GM23338 (cell line): ENCODE results near the gene GJB3. TPM values are rescaled to one million over a fixed set of nuclear protein-coding genes. Genes with fewer than 3 reads are reported as not detected.
A peak's percentile ranks its signal among the peaks of the same experiment; 100 is the strongest.

Experiments used
- ATAC-seq: fragments of 200-7000 bp; cut with Tn5 transposase; 3 replicates; pipeline ENCODE4 v1.9.1; 2020
- DNase-seq: peaks from one replicate; pipeline ENCODE4 v3.0.0-alpha.2; 2015; ENCODE audit warnings: low spot score
- H2AFZ ChIP-seq: fragments of 200-600 bp; sonication (generic); 2 replicates; pipeline ENCODE4 v1.8.0; 2016; ENCODE audit warnings: antibody characterized with exemption, mild to moderate bottlenecking, moderate library complexity
- H3F3A ChIP-seq: fragments of 200-600 bp; sonication (generic); replicated peaks from 2 replicates; pipeline ENCODE4 v1.8.0; 2017; ENCODE audit warnings: antibody characterized with exemption, mixed run types, low read depth
- H3K27ac ChIP-seq: fragments of 200-600 bp; sonication (generic); 2 replicates; pipeline ENCODE4 v1.6.1; 2016; ENCODE audit warnings: low read depth
- H3K27me3 ChIP-seq: fragments of 200-600 bp; sonication (generic); 2 replicates; pipeline ENCODE4 v1.8.0; 2016; ENCODE audit warnings: mild to moderate bottlenecking, mixed run types, moderate library complexity; ENCODE audit not compliant: insufficient read depth
- H3K36me3 ChIP-seq: fragments of 200-600 bp; sonication (generic); 2 replicates; pipeline ENCODE4 v1.8.0; 2016; ENCODE audit warnings: mild to moderate bottlenecking; ENCODE audit not compliant: insufficient read depth
- H3K4me1 ChIP-seq: fragments of 200-600 bp; sonication (generic); 2 replicates; pipeline ENCODE4 v1.8.0; 2016; ENCODE audit warnings: mild to moderate bottlenecking, moderate library complexity; ENCODE audit not compliant: insufficient read depth
- H3K4me2 ChIP-seq: fragments of 200-600 bp; sonication (generic); 2 replicates; pipeline ENCODE4 v1.7.1; 2017; ENCODE audit warnings: mixed run types
- H3K4me3 ChIP-seq: fragments of 200-600 bp; sonication (generic); 2 replicates; pipeline ENCODE4 v1.6.1; 2016; ENCODE audit warnings: mixed run types
- H3K79me2 ChIP-seq: fragments of 200-600 bp; sonication (generic); replicated peaks from 2 replicates; pipeline ENCODE4 v1.8.0; 2017; ENCODE audit warnings: mild to moderate bottlenecking; ENCODE audit not compliant: insufficient read depth
- H3K9me2 ChIP-seq: fragments of 200-600 bp; sonication (generic); 2 replicates; pipeline ENCODE4 v1.8.0; 2017; ENCODE audit not compliant: insufficient read depth
- H4K20me1 ChIP-seq: fragments of 200-600 bp; sonication (generic); replicated peaks from 2 replicates; pipeline ENCODE4 v1.8.0; 2017; ENCODE audit warnings: mild to moderate bottlenecking; ENCODE audit not compliant: insufficient read depth
- H3K27ac Mint-ChIP-seq: 2 replicates; pipeline ENCODE4 v1.8.0; 2020; ENCODE audit warnings: inconsistent platforms, mild to moderate bottlenecking, moderate library complexity, mixed read lengths
- H3K27me3 Mint-ChIP-seq: 3 replicates; pipeline ENCODE4 v1.8.0; 2022; ENCODE audit warnings: low read depth, mild to moderate bottlenecking, moderate library complexity, mixed read lengths, inconsistent platforms; ENCODE audit not compliant: insufficient read depth, poor library complexity
- H3K36me3 Mint-ChIP-seq: 3 replicates; pipeline ENCODE4 v1.8.0; 2021; ENCODE audit warnings: low read depth, mild to moderate bottlenecking, inconsistent platforms, moderate library complexity, mixed read lengths
- H3K4me1 Mint-ChIP-seq: 3 replicates; pipeline ENCODE4 v1.8.0; 2020; ENCODE audit warnings: mild to moderate bottlenecking, inconsistent platforms, mixed read lengths
- H3K4me3 Mint-ChIP-seq: 3 replicates; pipeline ENCODE4 v1.8.0; 2021; ENCODE audit warnings: moderate library complexity, mild to moderate bottlenecking, inconsistent platforms, mixed read lengths
- H3K9me3 Mint-ChIP-seq: 3 replicates; pipeline ENCODE4 v1.8.0; 2020; ENCODE audit warnings: moderate library complexity, mild to moderate bottlenecking, inconsistent platforms, mixed read lengths
- CREB1 ChIP-seq: fragments of 250-450 bp; sonication (Bioruptor Pico); IDR thresholded peaks from 2 replicates; pipeline ENCODE4 v1.5.0; 2020; ENCODE audit warnings: low read depth, mild to moderate bottlenecking, moderate library complexity
- EZH2 ChIP-seq: fragments of 200-600 bp; sonication (generic); IDR thresholded peaks from one replicate; pipeline ENCODE4 v1.8.0; 2017; ENCODE audit warnings: antibody characterized with exemption, mild to moderate bottlenecking, low read depth; ENCODE audit not compliant: unreplicated experiment
- EZH2phosphoT487 ChIP-seq: fragments of 200-600 bp; sonication (generic); IDR thresholded peaks from one replicate; pipeline ENCODE4 v1.8.1; 2018; ENCODE audit warnings: antibody characterized with exemption; ENCODE audit not compliant: unreplicated experiment
- JUNB ChIP-seq: IDR thresholded peaks from one replicate; pipeline ENCODE4 v1.6.1; 2016; ENCODE audit warnings: antibody characterized with exemption; ENCODE audit not compliant: unreplicated experiment
- NANOG ChIP-seq: IDR thresholded peaks from 2 replicates; pipeline ENCODE4 v1.6.1; 2016; ENCODE audit warnings: antibody characterized with exemption, borderline replicate concordance
- POLR2AphosphoS5 ChIP-seq: IDR thresholded peaks from 2 replicates; pipeline ENCODE4 v1.6.1; 2016; ENCODE audit warnings: antibody characterized with exemption, low read depth
- STAT1 ChIP-seq: IDR thresholded peaks from one replicate; pipeline ENCODE4 v1.6.1; 2016; ENCODE audit warnings: antibody characterized with exemption; ENCODE audit not compliant: unreplicated experiment
- ZNF114 ChIP-seq: fragments of 250-450 bp; sonication (Bioruptor Pico); IDR thresholded peaks from 2 replicates; pipeline ENCODE4 v1.5.0; 2020; ENCODE audit warnings: mild to moderate bottlenecking, moderate library complexity
- ZNF331 ChIP-seq: fragments of 250-450 bp; sonication (Bioruptor Pico); IDR thresholded peaks from 2 replicates; pipeline ENCODE4 v1.5.0; 2020; ENCODE audit warnings: low read depth, mild to moderate bottlenecking, moderate library complexity
- polyA plus RNA-seq: library from polyadenylated mRNA; unstranded; fragments of >200 nt; fragmentation: Nextera tagmentation; extraction: Ambion mirVana; gene quantifications from 2 replicates; pipeline ENCODE4 v1.2.1, GENCODE V29; 2016
- total RNA-seq: library from RNA; depleted of rRNA; stranded (reverse); fragments of >200 nt; shearing (Covaris generic); gene quantifications from 2 replicates; pipeline ENCODE4 v1.2.3, GENCODE V29; 2014
- TF ChIP-seq, protein P1 (sequence below), 2 experiments: fragments of 200-600 bp in 1 of 2; sonication (generic) in 1 of 2; conservative IDR thresholded peaks; 2 replicates each; pipeline versions ENCODE4 v1.5.1 to v1.6.1; 2016 to 2017; ENCODE audit warnings: antibody characterized with exemption in 2 of 2, low read depth in 2 of 2, mild to moderate bottlenecking in 2 of 2, moderate library complexity in 1 of 2
- TF ChIP-seq, protein P2 (sequence below): IDR thresholded peaks from one replicate; pipeline ENCODE4 v1.6.1; 2018; ENCODE audit warnings: antibody characterized with exemption; ENCODE audit not compliant: unreplicated experiment
- TF ChIP-seq, protein P3 (sequence below): IDR thresholded peaks from 2 replicates; pipeline ENCODE4 v1.6.1; 2016; ENCODE audit warnings: antibody characterized with exemption
- TF ChIP-seq, protein P4 (sequence below): fragments of 250-450 bp; sonication (Bioruptor Pico); IDR thresholded peaks from 2 replicates; pipeline ENCODE4 v1.5.0; 2020; ENCODE audit warnings: mild to moderate bottlenecking, moderate library complexity

GJB3 gene
- total and polyA plus RNA-seq, 2 experiments from 2014 or later: 0.26 to 0.31 TPM

DNA sequence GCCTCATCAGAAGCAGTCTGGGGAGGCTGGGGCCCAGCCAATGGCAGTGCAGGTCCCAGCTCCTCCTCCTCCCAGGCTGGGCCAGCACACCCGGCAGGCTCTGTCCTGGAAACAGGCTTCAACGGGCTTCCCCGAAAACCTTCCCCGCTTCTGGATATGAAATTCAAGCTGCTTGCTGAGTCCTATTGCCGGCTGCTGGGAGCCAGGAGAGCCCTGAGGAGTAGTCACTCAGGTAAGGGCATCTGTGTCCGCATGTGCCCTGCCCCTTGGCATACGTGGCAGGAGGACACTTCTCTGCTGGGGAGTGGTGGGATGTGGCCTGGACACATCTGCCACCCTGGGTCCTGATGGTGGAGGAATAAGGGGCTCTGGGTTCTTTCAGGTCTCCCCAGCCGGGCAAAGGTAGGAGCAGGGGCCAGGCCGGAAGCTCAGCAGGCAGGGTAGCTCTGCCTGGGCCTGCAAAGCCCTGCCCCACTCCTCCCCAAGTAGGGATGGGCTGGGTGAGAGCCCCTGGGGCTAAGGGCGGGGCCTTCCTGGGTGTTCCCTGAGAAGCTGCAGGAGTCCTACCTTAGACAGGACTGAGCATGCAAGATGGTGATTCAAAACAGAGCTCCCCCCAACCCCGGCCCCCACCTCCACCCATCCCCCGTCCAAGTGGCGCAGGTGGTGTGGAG is 25.9 kb upstream of the GJB3 start, which contains the start of gene GJB5:
GJB5 (plus strand) TSS at position 84 of the 674 bp plus-strand sequence. CDS start 2,284 bp downstream, outside the sequence.
- H3K27ac ChIP-seq: no peak within 1 kb of the TSS
- H3K27ac Mint-ChIP-seq: no peak within 1 kb of the TSS
- no peaks in the 10 kb centered on the region for H3K27me3 ChIP-seq
- no peak within 1 kb of the TSS for H3K4me3 ChIP-seq
- peak; percentile 27 for DNase-seq
- H3K36me3 ChIP-seq: no peaks in the 10 kb centered on the region
- peak within 1 kb of the TSS; percentile 90 for H2AFZ ChIP-seq
- H3F3A ChIP-seq: no peaks in the 10 kb centered on the region
- H3K9me2 ChIP-seq: 0 out of 2 replicates have a peak, but pooled peaks cover 4% of the 10 kb centered on the region
- H3K36me3 Mint-ChIP-seq: no peaks in the 10 kb centered on the region
- no peak within 1 kb of the TSS for H3K4me3 Mint-ChIP-seq
- H3K4me1 ChIP-seq: no peaks in the 10 kb centered on the region; the same call in 1 of the 2 replicates
- no peaks in the 10 kb centered on the region for H4K20me1 ChIP-seq
- H3K4me2 ChIP-seq: no peak within 1 kb of the TSS
- H3K9me3 Mint-ChIP-seq: no peaks in the 10 kb centered on the region
- TF ChIP-seq ZNF331 (CRISPR knock-in tag): no peak
- TF ChIP-seq JUNB: no peak
- no peak for TF ChIP-seq ZNF114 (CRISPR knock-in tag)
- no peak for TF ChIP-seq NANOG
- TF ChIP-seq, protein P1, sequence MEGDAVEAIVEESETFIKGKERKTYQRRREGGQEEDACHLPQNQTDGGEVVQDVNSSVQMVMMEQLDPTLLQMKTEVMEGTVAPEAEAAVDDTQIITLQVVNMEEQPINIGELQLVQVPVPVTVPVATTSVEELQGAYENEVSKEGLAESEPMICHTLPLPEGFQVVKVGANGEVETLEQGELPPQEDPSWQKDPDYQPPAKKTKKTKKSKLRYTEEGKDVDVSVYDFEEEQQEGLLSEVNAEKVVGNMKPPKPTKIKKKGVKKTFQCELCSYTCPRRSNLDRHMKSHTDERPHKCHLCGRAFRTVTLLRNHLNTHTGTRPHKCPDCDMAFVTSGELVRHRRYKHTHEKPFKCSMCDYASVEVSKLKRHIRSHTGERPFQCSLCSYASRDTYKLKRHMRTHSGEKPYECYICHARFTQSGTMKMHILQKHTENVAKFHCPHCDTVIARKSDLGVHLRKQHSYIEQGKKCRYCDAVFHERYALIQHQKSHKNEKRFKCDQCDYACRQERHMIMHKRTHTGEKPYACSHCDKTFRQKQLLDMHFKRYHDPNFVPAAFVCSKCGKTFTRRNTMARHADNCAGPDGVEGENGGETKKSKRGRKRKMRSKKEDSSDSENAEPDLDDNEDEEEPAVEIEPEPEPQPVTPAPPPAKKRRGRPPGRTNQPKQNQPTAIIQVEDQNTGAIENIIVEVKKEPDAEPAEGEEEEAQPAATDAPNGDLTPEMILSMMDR (conservative IDR thresholded peaks at IDR 0.05; ENCODE audit: low read depth in 2 of 2): no peak
- TF ChIP-seq, protein P2, sequence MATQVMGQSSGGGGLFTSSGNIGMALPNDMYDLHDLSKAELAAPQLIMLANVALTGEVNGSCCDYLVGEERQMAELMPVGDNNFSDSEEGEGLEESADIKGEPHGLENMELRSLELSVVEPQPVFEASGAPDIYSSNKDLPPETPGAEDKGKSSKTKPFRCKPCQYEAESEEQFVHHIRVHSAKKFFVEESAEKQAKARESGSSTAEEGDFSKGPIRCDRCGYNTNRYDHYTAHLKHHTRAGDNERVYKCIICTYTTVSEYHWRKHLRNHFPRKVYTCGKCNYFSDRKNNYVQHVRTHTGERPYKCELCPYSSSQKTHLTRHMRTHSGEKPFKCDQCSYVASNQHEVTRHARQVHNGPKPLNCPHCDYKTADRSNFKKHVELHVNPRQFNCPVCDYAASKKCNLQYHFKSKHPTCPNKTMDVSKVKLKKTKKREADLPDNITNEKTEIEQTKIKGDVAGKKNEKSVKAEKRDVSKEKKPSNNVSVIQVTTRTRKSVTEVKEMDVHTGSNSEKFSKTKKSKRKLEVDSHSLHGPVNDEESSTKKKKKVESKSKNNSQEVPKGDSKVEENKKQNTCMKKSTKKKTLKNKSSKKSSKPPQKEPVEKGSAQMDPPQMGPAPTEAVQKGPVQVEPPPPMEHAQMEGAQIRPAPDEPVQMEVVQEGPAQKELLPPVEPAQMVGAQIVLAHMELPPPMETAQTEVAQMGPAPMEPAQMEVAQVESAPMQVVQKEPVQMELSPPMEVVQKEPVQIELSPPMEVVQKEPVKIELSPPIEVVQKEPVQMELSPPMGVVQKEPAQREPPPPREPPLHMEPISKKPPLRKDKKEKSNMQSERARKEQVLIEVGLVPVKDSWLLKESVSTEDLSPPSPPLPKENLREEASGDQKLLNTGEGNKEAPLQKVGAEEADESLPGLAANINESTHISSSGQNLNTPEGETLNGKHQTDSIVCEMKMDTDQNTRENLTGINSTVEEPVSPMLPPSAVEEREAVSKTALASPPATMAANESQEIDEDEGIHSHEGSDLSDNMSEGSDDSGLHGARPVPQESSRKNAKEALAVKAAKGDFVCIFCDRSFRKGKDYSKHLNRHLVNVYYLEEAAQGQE: no peak
- TF ChIP-seq, protein P3, sequence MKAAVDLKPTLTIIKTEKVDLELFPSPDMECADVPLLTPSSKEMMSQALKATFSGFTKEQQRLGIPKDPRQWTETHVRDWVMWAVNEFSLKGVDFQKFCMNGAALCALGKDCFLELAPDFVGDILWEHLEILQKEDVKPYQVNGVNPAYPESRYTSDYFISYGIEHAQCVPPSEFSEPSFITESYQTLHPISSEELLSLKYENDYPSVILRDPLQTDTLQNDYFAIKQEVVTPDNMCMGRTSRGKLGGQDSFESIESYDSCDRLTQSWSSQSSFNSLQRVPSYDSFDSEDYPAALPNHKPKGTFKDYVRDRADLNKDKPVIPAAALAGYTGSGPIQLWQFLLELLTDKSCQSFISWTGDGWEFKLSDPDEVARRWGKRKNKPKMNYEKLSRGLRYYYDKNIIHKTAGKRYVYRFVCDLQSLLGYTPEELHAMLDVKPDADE: no peak
- TF ChIP-seq, protein P4, sequence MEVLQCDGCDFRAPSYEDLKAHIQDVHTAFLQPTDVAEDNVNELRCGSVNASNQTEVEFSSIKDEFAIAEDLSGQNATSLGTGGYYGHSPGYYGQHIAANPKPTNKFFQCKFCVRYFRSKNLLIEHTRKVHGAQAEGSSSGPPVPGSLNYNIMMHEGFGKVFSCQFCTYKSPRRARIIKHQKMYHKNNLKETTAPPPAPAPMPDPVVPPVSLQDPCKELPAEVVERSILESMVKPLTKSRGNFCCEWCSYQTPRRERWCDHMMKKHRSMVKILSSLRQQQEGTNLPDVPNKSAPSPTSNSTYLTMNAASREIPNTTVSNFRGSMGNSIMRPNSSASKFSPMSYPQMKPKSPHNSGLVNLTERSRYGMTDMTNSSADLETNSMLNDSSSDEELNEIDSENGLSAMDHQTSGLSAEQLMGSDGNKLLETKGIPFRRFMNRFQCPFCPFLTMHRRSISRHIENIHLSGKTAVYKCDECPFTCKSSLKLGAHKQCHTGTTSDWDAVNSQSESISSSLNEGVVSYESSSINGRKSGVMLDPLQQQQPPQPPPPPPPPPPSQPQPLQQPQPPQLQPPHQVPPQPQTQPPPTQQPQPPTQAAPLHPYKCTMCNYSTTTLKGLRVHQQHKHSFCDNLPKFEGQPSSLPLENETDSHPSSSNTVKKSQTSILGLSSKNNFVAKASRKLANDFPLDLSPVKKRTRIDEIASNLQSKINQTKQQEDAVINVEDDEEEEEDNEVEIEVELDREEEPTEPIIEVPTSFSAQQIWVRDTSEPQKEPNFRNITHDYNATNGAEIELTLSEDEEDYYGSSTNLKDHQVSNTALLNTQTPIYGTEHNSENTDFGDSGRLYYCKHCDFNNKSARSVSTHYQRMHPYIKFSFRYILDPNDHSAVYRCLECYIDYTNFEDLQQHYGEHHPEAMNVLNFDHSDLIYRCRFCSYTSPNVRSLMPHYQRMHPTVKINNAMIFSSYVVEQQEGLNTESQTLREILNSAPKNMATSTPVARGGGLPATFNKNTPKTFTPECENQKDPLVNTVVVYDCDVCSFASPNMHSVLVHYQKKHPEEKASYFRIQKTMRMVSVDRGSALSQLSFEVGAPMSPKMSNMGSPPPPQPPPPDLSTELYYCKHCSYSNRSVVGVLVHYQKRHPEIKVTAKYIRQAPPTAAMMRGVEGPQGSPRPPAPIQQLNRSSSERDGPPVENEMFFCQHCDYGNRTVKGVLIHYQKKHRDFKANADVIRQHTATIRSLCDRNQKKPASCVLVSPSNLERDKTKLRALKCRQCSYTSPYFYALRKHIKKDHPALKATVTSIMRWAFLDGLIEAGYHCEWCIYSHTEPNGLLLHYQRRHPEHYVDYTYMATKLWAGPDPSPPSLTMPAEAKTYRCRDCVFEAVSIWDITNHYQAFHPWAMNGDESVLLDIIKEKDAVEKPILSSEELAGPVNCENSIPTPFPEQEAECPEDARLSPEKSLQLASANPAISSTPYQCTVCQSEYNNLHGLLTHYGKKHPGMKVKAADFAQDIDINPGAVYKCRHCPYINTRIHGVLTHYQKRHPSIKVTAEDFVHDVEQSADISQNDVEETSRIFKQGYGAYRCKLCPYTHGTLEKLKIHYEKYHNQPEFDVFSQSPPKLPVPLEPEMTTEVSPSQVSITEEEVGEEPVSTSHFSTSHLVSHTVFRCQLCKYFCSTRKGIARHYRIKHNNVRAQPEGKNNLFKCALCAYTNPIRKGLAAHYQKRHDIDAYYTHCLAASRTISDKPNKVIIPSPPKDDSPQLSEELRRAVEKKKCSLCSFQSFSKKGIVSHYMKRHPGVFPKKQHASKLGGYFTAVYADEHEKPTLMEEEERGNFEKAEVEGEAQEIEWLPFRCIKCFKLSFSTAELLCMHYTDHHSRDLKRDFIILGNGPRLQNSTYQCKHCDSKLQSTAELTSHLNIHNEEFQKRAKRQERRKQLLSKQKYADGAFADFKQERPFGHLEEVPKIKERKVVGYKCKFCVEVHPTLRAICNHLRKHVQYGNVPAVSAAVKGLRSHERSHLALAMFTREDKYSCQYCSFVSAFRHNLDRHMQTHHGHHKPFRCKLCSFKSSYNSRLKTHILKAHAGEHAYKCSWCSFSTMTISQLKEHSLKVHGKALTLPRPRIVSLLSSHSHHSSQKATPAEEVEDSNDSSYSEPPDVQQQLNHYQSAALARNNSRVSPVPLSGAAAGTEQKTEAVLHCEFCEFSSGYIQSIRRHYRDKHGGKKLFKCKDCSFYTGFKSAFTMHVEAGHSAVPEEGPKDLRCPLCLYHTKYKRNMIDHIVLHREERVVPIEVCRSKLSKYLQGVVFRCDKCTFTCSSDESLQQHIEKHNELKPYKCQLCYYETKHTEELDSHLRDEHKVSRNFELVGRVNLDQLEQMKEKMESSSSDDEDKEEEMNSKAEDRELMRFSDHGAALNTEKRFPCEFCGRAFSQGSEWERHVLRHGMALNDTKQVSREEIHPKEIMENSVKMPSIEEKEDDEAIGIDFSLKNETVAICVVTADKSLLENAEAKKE (CRISPR knock-in tag): no peak
- TF ChIP-seq STAT1: no peak
- TF ChIP-seq EZH2: no peak
- TF ChIP-seq POLR2AphosphoS5: no peak
- TF ChIP-seq EZH2phosphoT487: no peak
- no peak for TF ChIP-seq CREB1
- H3K79me2 ChIP-seq: no peaks in the 10 kb centered on the region
- H3K4me1 Mint-ChIP-seq: peaks cover 11% of the 10 kb centered on the region
- peaks cover 9% of the 10 kb centered on the region for H3K27me3 Mint-ChIP-seq
- ATAC-seq: peak; percentile 80
